H9 (cell line): ENCODE measurements around the gene OR2J1. TPM values are rescaled to one million over a fixed set of nuclear protein-coding genes. Genes with fewer than 3 reads are reported as not detected.
"Not testable (repeated sequence)": the region's sequence is repeated elsewhere in the genome, so short reads cannot be mapped to it uniquely, and the experiment has no call there.

Experiments
- DNase-seq: peaks from one replicate; pipeline ENCODE4 v3.0.0-alpha.2; 2017
- H2AFZ ChIP-seq: one replicate; pipeline ENCODE4 v1.6.1; 2013; ENCODE audit warnings: mild to moderate bottlenecking, low read length, control low read depth, moderate library complexity
- H2AK5ac ChIP-seq: 2 replicates; pipeline ENCODE4 v1.6.1; 2013; ENCODE audit warnings: low read length, control low read depth, mixed read lengths; ENCODE audit not compliant: insufficient read length
- H2BK120ac ChIP-seq: one replicate; pipeline ENCODE4 v1.6.1; 2013; ENCODE audit warnings: low read depth, mild to moderate bottlenecking, low read length, control low read depth, inconsistent platforms; ENCODE audit not compliant: poor library complexity, severe bottlenecking
- H2BK12ac ChIP-seq: 2 replicates; pipeline ENCODE4 v1.6.1; 2013; ENCODE audit warnings: low read length, control low read depth, mixed read lengths, low read depth; ENCODE audit not compliant: insufficient read length
- H2BK15ac ChIP-seq: 2 replicates; pipeline ENCODE4 v1.6.1; 2013; ENCODE audit warnings: low read depth, low read length, control low read depth
- H2BK20ac ChIP-seq: one replicate; pipeline ENCODE4 v1.6.1; 2013; ENCODE audit warnings: low read depth, mild to moderate bottlenecking, low read length, control low read depth, inconsistent platforms; ENCODE audit not compliant: poor library complexity, severe bottlenecking
- H2BK5ac ChIP-seq: 2 replicates; pipeline ENCODE4 v1.6.1; 2013; ENCODE audit warnings: low read length, control low read depth, mixed read lengths; ENCODE audit not compliant: insufficient read length
- H3K14ac ChIP-seq: 2 replicates; pipeline ENCODE4 v1.6.1; 2013; ENCODE audit warnings: low read length, control low read depth; ENCODE audit not compliant: insufficient read depth
- H3K18ac ChIP-seq: 2 replicates; pipeline ENCODE4 v1.6.1; 2013; ENCODE audit warnings: low read depth, mild to moderate bottlenecking, mixed read lengths, low read length, control low read depth; ENCODE audit not compliant: insufficient read length
- H3K23ac ChIP-seq: 2 replicates; pipeline ENCODE4 v1.6.1; 2013; ENCODE audit warnings: low read length, control low read depth, mixed read lengths, low read depth; ENCODE audit not compliant: insufficient read length
- H3K23me2 ChIP-seq: 2 replicates; pipeline ENCODE4 v1.6.1; 2013; ENCODE audit warnings: low read depth, mild to moderate bottlenecking, mixed read lengths, low read length, control low read depth; ENCODE audit not compliant: insufficient read length, poor library complexity, severe bottlenecking
- H3K27ac ChIP-seq: 2 replicates; pipeline ENCODE4 v1.5.1; 2013; ENCODE audit warnings: low read length, control low read depth, mixed read lengths, low read depth; ENCODE audit not compliant: insufficient read length
- H3K27me3 ChIP-seq: 2 replicates; pipeline ENCODE4 v1.6.1; 2013; ENCODE audit warnings: low read length, control low read depth, inconsistent platforms; ENCODE audit not compliant: insufficient read depth
- H3K4ac ChIP-seq: 2 replicates; pipeline ENCODE4 v1.6.1; 2013; ENCODE audit warnings: low read depth, mild to moderate bottlenecking, control low read depth, inconsistent platforms, low read length, moderate library complexity
- H3K4me1 ChIP-seq: 2 replicates; pipeline ENCODE4 v1.6.1; 2013; ENCODE audit warnings: low read length, control low read depth, inconsistent platforms; ENCODE audit not compliant: insufficient read depth
- H3K4me2 ChIP-seq: 2 replicates; pipeline ENCODE4 v1.6.1; 2013; ENCODE audit warnings: low read length, control low read depth, mixed read lengths; ENCODE audit not compliant: insufficient read length, insufficient read depth
- H3K56ac ChIP-seq: 2 replicates; pipeline ENCODE4 v1.6.1; 2013; ENCODE audit warnings: low read depth, mild to moderate bottlenecking, mixed read lengths, low read length, control low read depth; ENCODE audit not compliant: insufficient read length
- H3K79me1 ChIP-seq: 2 replicates; pipeline ENCODE4 v1.6.1; 2013; ENCODE audit warnings: low read depth, mild to moderate bottlenecking, moderate library complexity, low read length, control low read depth, inconsistent platforms; ENCODE audit not compliant: insufficient read depth, poor library complexity, severe bottlenecking
- H3K79me2 ChIP-seq: 2 replicates; pipeline ENCODE4 v1.6.1; 2013; ENCODE audit warnings: low read length, control low read depth, inconsistent platforms; ENCODE audit not compliant: insufficient read depth
- H3K9ac ChIP-seq: 2 replicates; pipeline ENCODE4 v1.6.1; 2013; ENCODE audit warnings: low read length, control low read depth, mixed read lengths; ENCODE audit not compliant: insufficient read length; ENCODE audit errors: extremely low read depth
- H3K9me3 ChIP-seq: one replicate; pipeline ENCODE4 v1.6.1; 2013; ENCODE audit warnings: low read depth, low read length, inconsistent platforms; ENCODE audit not compliant: control insufficient read depth
- H3T11ph ChIP-seq: one replicate; pipeline ENCODE4 v1.6.1; 2013; ENCODE audit warnings: mild to moderate bottlenecking, low read length, control low read depth, inconsistent platforms
- H4K20me1 ChIP-seq: one replicate; pipeline ENCODE4 v1.6.1; 2013; ENCODE audit not compliant: control insufficient read depth, insufficient read length, insufficient read depth
- H4K5ac ChIP-seq: 2 replicates; pipeline ENCODE4 v1.6.1; 2013; ENCODE audit warnings: low read depth, mild to moderate bottlenecking, mixed read lengths, low read length, control low read depth; ENCODE audit not compliant: insufficient read length
- H4K8ac ChIP-seq: replicated peaks from 2 replicates; pipeline ENCODE4 v1.6.1; 2013; ENCODE audit warnings: low read length, control low read depth, mixed read lengths, low read depth; ENCODE audit not compliant: insufficient read length
- H4K91ac ChIP-seq: 2 replicates; pipeline ENCODE4 v1.6.1; 2013; ENCODE audit warnings: low read depth, mild to moderate bottlenecking, moderate library complexity, mixed read lengths, low read length, control low read depth; ENCODE audit not compliant: insufficient read length
- H3K27ac Mint-ChIP-seq, 3 experiments: 2 replicates in 2 of 3; 3 replicates in 1 of 3; pipeline ENCODE4 v1.8.0; 2020 to 2021; ENCODE audit warnings: mixed read lengths in 3 of 3, mild to moderate bottlenecking in 1 of 3, moderate library complexity in 1 of 3
- H3K27me3 Mint-ChIP-seq: 2 replicates; pipeline ENCODE4 v1.8.0; 2021; ENCODE audit warnings: low read depth, mild to moderate bottlenecking, moderate library complexity, mixed read lengths
- H3K36me3 Mint-ChIP-seq, 3 experiments: 2 replicates in 2 of 3; 3 replicates in 1 of 3; pipeline ENCODE4 v1.8.0; 2020 to 2021; ENCODE audit warnings: low read depth in 3 of 3, mixed read lengths in 3 of 3; ENCODE audit not compliant: insufficient read depth in 1 of 3
- H3K4me1 Mint-ChIP-seq, 2 experiments: 2 replicates each; pipeline ENCODE4 v1.8.0; 2020; ENCODE audit warnings: mixed read lengths in 2 of 2
- H3K4me3 Mint-ChIP-seq, 2 experiments: 2 replicates in 1 of 2; 3 replicates in 1 of 2; pipeline ENCODE4 v1.8.0; 2020 to 2021; ENCODE audit warnings: mild to moderate bottlenecking in 2 of 2, mixed read lengths in 2 of 2, moderate library complexity in 1 of 2
- H3K9me3 Mint-ChIP-seq, 2 experiments: 2 replicates in 1 of 2; 3 replicates in 1 of 2; pipeline ENCODE4 v1.8.0; 2020; ENCODE audit warnings: mild to moderate bottlenecking in 2 of 2, mixed read lengths in 2 of 2, moderate library complexity in 1 of 2
- WGBS: extraction: QIAGEN DNeasy Blood & Tissue Kit; methylation state at CpG from one replicate; pipeline ENCODE4 v1.1.7; 2013; ENCODE audit warnings: missing lambda C conversion rate, low lambda C conversion rate, mixed read lengths; ENCODE audit not compliant: insufficient read length; ENCODE audit errors: extremely low coverage; 5-methylcytosine and 5-hydroxymethylcytosine counted together
- total RNA-seq: library from RNA; stranded (reverse); gene quantifications from 2 replicates; pipeline ENCODE4 v1.2.1, GENCODE V29; 2021
- TF ChIP-seq, protein P1 (sequence below): fragments of 200-600 bp; sonication (generic); conservative IDR thresholded peaks from 3 replicates; pipeline ENCODE4 v1.8.0; 2021; ENCODE audit warnings: antibody characterized with exemption, mild to moderate bottlenecking

The OR2J1 gene
- total RNA-seq, 1 experiment from 2014 or later, result not detected

DNA sequence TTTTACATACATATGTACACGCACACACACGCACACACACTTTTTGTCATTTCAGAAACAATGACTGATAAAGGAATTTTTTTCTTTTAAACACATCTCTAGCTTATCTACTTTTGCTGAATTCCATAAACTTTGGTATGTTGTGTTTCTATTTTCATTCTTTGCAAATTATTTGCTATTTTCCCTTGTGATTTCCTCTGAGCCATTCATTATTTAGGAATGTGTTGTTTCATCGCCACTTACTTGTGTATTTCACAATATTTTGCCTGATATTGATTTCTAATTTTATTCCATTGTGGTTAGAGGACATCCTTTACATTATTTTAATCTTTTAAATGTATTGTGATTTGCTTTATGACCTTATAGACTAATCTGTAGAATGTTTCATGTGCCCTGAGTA, 47.8 kb downstream of the OR2J1 start:
- Histone ChIP-seq H4K5ac (no peak overlapping the region), H3K56ac (no peak overlapping the region), H2BK20ac (no peak overlapping the region), H3K14ac (no peak overlapping the region), H2AFZ (no peak overlapping the region), H2BK15ac (no peak overlapping the region), H3K23me2 (no peaks in the 10 kb centered on the region), H3K23ac (no peak overlapping the region), H2BK12ac (no peak overlapping the region), H3K4ac (no peak overlapping the region), H2BK5ac (no peak overlapping the region), H3K79me2 (no peaks in the 10 kb centered on the region), H4K8ac (no peak overlapping the region), H3T11ph (no peak overlapping the region), H2BK120ac (no peak overlapping the region), H3K4me1 (no peaks in the 10 kb centered on the region), H3K27ac (no peak overlapping the region), H3K9me3 (peaks cover 7% of the 10 kb centered on the region), H3K9ac (no peak overlapping the region), H3K79me1 (no peaks in the 10 kb centered on the region), H3K4me2 (no peak overlapping the region), H4K20me1 (no peaks in the 10 kb centered on the region), H3K27me3 (no peaks in the 10 kb centered on the region), H2AK5ac (no peak overlapping the region), H3K18ac (no peak overlapping the region), H4K91ac (no peak overlapping the region)
- H3K4me3 Mint-ChIP-seq, result no peak overlapping the region
- no CpG with 5 or more reads among the region's 3 CpGs for WGBS
- TF ChIP-seq, protein P1, sequence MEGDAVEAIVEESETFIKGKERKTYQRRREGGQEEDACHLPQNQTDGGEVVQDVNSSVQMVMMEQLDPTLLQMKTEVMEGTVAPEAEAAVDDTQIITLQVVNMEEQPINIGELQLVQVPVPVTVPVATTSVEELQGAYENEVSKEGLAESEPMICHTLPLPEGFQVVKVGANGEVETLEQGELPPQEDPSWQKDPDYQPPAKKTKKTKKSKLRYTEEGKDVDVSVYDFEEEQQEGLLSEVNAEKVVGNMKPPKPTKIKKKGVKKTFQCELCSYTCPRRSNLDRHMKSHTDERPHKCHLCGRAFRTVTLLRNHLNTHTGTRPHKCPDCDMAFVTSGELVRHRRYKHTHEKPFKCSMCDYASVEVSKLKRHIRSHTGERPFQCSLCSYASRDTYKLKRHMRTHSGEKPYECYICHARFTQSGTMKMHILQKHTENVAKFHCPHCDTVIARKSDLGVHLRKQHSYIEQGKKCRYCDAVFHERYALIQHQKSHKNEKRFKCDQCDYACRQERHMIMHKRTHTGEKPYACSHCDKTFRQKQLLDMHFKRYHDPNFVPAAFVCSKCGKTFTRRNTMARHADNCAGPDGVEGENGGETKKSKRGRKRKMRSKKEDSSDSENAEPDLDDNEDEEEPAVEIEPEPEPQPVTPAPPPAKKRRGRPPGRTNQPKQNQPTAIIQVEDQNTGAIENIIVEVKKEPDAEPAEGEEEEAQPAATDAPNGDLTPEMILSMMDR, result no peak
- peaks cover 18 to 22% of the 10 kb centered on the region in 2 experiments; a peak in 4 of 5 replicates for H3K9me3 Mint-ChIP-seq
- H3K4me1 Mint-ChIP-seq, result peaks cover 0 to 3% of the 10 kb centered on the region in 2 experiments; a peak in 1 of 4 replicates
- no peak overlapping the region for H3K27ac Mint-ChIP-seq
- peaks cover 2 to 17% (median 9%) of the 10 kb centered on the region in 3 experiments; a peak in 6 of 7 replicates for H3K36me3 Mint-ChIP-seq
- H3K27me3 Mint-ChIP-seq, result no peaks in the 10 kb centered on the region
- DNase-seq, result no peak

DNA sequence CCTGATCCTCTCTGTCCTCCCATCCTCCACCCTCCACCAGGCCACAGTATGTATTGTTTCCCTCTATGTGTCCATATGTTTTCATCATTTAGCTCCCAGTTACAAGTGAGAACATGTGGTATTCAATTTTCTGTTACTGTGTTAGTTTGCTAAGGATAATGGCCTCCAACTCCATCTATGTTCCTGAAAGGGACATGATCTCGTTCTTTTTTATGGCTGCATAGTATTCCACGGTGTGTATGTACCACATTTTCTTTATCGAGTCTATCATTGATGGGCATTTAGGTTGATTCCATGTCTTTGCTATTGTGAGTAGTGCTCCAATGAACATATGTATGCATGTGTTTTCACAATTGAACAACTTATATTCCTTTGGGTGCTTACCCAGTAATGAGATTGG, 50.2 kb downstream of the OR2J1 start:
- not testable (repeated sequence) for H3K79me2 ChIP-seq, H2BK5ac ChIP-seq, H2BK20ac ChIP-seq, H2BK15ac ChIP-seq, H3K4me1 Mint-ChIP-seq, H3K14ac ChIP-seq, H3K4me2 ChIP-seq, H3K4me3 Mint-ChIP-seq, H4K91ac ChIP-seq, H2BK120ac ChIP-seq, H2AK5ac ChIP-seq, H3K4me1 ChIP-seq, DNase-seq, H4K8ac ChIP-seq, H3K23ac ChIP-seq, H3K27me3 ChIP-seq, H2BK12ac ChIP-seq, H3K4ac ChIP-seq, H3K9ac ChIP-seq, H2AFZ ChIP-seq, H3K27ac Mint-ChIP-seq, H3K9me3 ChIP-seq, H3K23me2 ChIP-seq, H3K9me3 Mint-ChIP-seq, H3K27ac ChIP-seq, H4K5ac ChIP-seq, H3K79me1 ChIP-seq, H3K56ac ChIP-seq, H3K36me3 Mint-ChIP-seq, H3K18ac ChIP-seq, H3T11ph ChIP-seq, H3K27me3 Mint-ChIP-seq, H4K20me1 ChIP-seq
- no CpG with 5 or more reads among the region's 3 CpGs for WGBS
